ENCODE results near the gene JAM3. TPM values are rescaled to one million over a fixed set of nuclear protein-coding genes. Genes with fewer than 3 reads are reported as not detected.

The JAM3 gene
- total and polyA plus RNA-seq, 2 of the 8 experiments (the other 6 are each of a cell fraction or from before 2014, with no cell fraction given) = 19.6 to 42.8 TPM

GRCh38 chr11:134025082-134025429 lies 43.8 kb upstream of the JAM3 start:
- H3K4me2 ChIP-seq (ENCODE audit: insufficient read depth in 1 of 2, low read depth in 2 of 2, low read length in 2 of 2) = no peak overlapping the region
- no peak overlapping the region for H3K4me3 ChIP-seq (ENCODE audit: extremely low read depth in 1 of 4, insufficient read depth in 2 of 4, low read depth in 3 of 4, low read length in 4 of 4)
- H3K79me1 ChIP-seq (ENCODE audit: low read depth, low read length) = no peaks in the 10 kb centered on the region
- H2AFZ ChIP-seq (ENCODE audit: low read length) = no peak overlapping the region
- no peaks in the 10 kb centered on the region for H3K23me2 ChIP-seq (ENCODE audit: low read depth, low read length)
- H3K23ac ChIP-seq (ENCODE audit: insufficient read length) = no peak overlapping the region
- no peak overlapping the region for H3K4ac ChIP-seq (replicated peaks; ENCODE audit: insufficient read length, low read depth, low read length)
- POLR2A ChIA-PET (ENCODE audit: partially characterized antibody) = interaction anchor here (1.6 to 2.0 kb wide), 2 partner anchors 17 to 23 kb away, joined by 3 to 4 read pairs; no protein-coding TSS in a partner anchor
- H3K36me3 ChIP-seq (ENCODE audit: control insufficient read depth in 2 of 4, insufficient read depth in 4 of 4, low read length in 3 of 4) = no peaks in the 10 kb centered on the region
- H3K79me2 ChIP-seq (ENCODE audit: control insufficient read depth in 1 of 2, insufficient read depth in 2 of 2, low read length in 2 of 2) = no peaks in the 10 kb centered on the region
- H3K27me3 ChIP-seq (replicated peaks in 1 of 4; ENCODE audit: control insufficient read depth in 3 of 4, extremely low read depth in 1 of 4, insufficient read depth in 3 of 4, low read length in 3 of 4) = no peaks in the 10 kb centered on the region
- no peak overlapping the region for H2BK12ac ChIP-seq (ENCODE audit: low read depth, low read length)
- no peak overlapping the region for H2AK5ac ChIP-seq (ENCODE audit: low read depth, low read length)
- H3K27ac ChIP-seq (ENCODE audit: low read depth, low read length) = no peak overlapping the region
- CTCF ChIA-PET (ENCODE audit: partially characterized antibody) = interaction anchor here (1.2 to 7.4 kb wide), 9 partner anchors 9 to 115 kb away, joined by 3 to 84 read pairs (median 4); no protein-coding TSS in a partner anchor
- WGBS, 2 experiments (ENCODE audit: extremely low coverage in 1 of 2, insufficient coverage in 1 of 2, insufficient read length in 1 of 2, insufficient replicate concordance in 2 of 2, low coverage in 1 of 2, low lambda C conversion rate in 2 of 2, missing lambda C conversion rate in 1 of 2) = 87% methylated on average over 12 of the region's 12 CpGs; no CpG with 5 or more reads in 1 of the 2 experiments
- H3K14ac ChIP-seq (ENCODE audit: insufficient read length) = no peak overlapping the region
- peaks cover 0 to 5% (median 2%) of the 10 kb centered on the region in 4 experiments; a peak in 2 of 7 replicates for H3K4me1 ChIP-seq (replicated peaks in 1 of 4; ENCODE audit: control insufficient read depth in 3 of 4, insufficient read depth in 4 of 4, low read length in 3 of 4)
- H2BK5ac ChIP-seq (ENCODE audit: low read depth, low read length) = no peak overlapping the region
- H4K91ac ChIP-seq (replicated peaks; ENCODE audit: insufficient read length, low read length) = no peak overlapping the region
- H2BK120ac ChIP-seq (replicated peaks; ENCODE audit: low read depth, low read length) = no peak overlapping the region
- no peaks in the 10 kb centered on the region for H4K20me1 ChIP-seq (replicated peaks in 1 of 2; ENCODE audit: control insufficient read depth in 1 of 2, insufficient read depth in 2 of 2, low read length in 2 of 2)
- H2BK15ac ChIP-seq (ENCODE audit: low read length) = no peak overlapping the region
- H3K56ac ChIP-seq (replicated peaks; ENCODE audit: insufficient read length, low read depth, low read length) = no peak overlapping the region
- FAIRE-seq (no peak), DNase-seq (ENCODE audit: low read depth in 1 of 2, low spot score in 2 of 2) (no peak)
- H4K5ac ChIP-seq (ENCODE audit: insufficient read length, low read depth, low read length) = no peak overlapping the region
- H4K8ac ChIP-seq (ENCODE audit: extremely low read depth, insufficient read depth, low read length) = no peak overlapping the region
- H3K18ac ChIP-seq (ENCODE audit: extremely low read depth, low read length) = no peak overlapping the region
- no peak overlapping the region for H3K9ac ChIP-seq (replicated peaks in 1 of 4; ENCODE audit: extremely low read depth in 1 of 4, low read depth in 3 of 4, low read length in 3 of 4)
- no peaks in the 10 kb centered on the region for H3K9me3 ChIP-seq (ENCODE audit: insufficient read depth in 2 of 2, low read depth in 1 of 2, low read length in 1 of 2)
- no peak overlapping the region for H2BK20ac ChIP-seq (ENCODE audit: low read length)
- no peak for TF ChIP-seq NANOG (IDR thresholded peaks at IDR 0.05; ENCODE audit: insufficient read depth, low read depth, low read length, poor library complexity, severe bottlenecking)
- no peak for TF ChIP-seq ASH2L (IDR thresholded peaks at IDR 0.05; ENCODE audit: low read length)
- TF ChIP-seq KDM1A (IDR thresholded peaks at IDR 0.05; ENCODE audit: borderline replicate concordance, low read length) = no peak
- TF ChIP-seq USF2 (IDR thresholded peaks at IDR 0.05; ENCODE audit: low read length) = no peak
- TF ChIP-seq POLR2AphosphoS5 (IDR thresholded peaks at IDR 0.05; ENCODE audit: low read depth, low read length) = no peak
- no peak for TF ChIP-seq RAD21 (IDR thresholded peaks at IDR 0.05 in 1 of 2, conservative IDR thresholded peaks at IDR 0.05 in 1 of 2; ENCODE audit: low read depth in 2 of 2, low read length in 2 of 2)
- TF ChIP-seq HDAC2 (IDR thresholded peaks at IDR 0.05; ENCODE audit: borderline replicate concordance in 1 of 2, low read depth in 2 of 2, low read length in 2 of 2) = no peak
- TF ChIP-seq JUND (IDR thresholded peaks at IDR 0.05; ENCODE audit: low read length) = no peak
- TF ChIP-seq RNF2 (IDR thresholded peaks at IDR 0.05; ENCODE audit: borderline replicate concordance, low read depth, low read length, missing control alignments, poor library complexity, severe bottlenecking) = no peak
- no peak for TF ChIP-seq SIN3A (conservative IDR thresholded peaks at IDR 0.05 in 1 of 2, IDR thresholded peaks at IDR 0.05 in 1 of 2; ENCODE audit: low read depth in 1 of 2, low read length in 2 of 2)
- no peak for TF ChIP-seq TBP (IDR thresholded peaks at IDR 0.05; ENCODE audit: low read depth, low read length)
- no peak for TF ChIP-seq CBX5 (IDR thresholded peaks at IDR 0.05; ENCODE audit: low read depth, low read length)

Data from H1 (cell line).